ENCODE results near the gene IFRD2.

DNA sequence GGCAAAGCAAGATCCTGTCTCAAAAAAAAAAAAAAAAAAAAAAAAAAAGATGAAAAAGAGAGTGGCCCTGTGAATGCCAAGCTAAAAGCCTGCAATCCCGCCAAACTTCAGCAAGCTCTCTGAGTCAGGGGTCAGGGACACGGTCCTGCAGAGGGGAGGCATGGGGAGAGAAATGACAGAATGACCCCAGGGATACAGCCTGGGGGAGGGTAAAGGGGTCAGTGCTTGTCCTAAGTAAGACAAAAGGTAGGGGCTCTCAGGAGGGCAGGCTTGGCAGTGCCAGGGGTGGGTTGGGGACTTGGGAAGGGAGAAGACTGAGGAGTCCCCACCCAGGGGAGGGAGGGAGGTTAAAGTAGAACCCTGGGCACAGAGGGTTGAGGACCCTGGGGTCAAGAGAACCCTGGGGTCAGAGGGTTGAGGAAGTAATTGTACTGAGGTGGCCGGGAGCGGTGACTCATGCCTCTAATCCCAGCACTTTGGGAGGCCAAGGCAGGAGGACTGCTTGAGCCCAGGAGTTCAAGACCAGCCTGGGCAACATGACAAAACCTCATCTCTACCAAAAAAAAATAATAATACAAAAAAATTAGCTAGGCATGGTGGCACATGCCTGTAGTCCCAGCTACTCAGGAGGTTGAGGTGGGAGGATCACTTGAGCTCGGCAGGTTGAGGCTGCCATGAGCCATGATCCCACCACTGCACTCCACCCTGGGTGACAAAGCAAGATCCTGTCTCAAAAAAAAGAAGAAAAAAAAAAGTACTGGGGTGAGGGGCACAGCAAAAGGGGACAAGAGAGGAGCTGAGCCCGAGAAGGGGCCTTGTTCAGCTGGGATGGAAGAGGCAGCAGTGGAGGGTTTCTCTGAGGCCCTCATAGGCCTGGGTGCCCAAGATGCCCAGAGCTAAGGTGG is 28.5 kb downstream of the IFRD2 start:
- TF ChIP-seq, protein P1, sequence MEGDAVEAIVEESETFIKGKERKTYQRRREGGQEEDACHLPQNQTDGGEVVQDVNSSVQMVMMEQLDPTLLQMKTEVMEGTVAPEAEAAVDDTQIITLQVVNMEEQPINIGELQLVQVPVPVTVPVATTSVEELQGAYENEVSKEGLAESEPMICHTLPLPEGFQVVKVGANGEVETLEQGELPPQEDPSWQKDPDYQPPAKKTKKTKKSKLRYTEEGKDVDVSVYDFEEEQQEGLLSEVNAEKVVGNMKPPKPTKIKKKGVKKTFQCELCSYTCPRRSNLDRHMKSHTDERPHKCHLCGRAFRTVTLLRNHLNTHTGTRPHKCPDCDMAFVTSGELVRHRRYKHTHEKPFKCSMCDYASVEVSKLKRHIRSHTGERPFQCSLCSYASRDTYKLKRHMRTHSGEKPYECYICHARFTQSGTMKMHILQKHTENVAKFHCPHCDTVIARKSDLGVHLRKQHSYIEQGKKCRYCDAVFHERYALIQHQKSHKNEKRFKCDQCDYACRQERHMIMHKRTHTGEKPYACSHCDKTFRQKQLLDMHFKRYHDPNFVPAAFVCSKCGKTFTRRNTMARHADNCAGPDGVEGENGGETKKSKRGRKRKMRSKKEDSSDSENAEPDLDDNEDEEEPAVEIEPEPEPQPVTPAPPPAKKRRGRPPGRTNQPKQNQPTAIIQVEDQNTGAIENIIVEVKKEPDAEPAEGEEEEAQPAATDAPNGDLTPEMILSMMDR (IDR thresholded peaks at IDR 0.05; ENCODE audit: poor library complexity) = no peak
- TF ChIP-seq EZH2 (IDR thresholded peaks at IDR 0.05; ENCODE audit: borderline replicate concordance) = no peak
